ENCODE measurements around the gene PPT1.

Gene PPT1

GRCh38 chr1:40096977-40097782 lies at the start of gene PPT1:
PPT1 (minus strand) TSS chr1:40097252; CDS start chr1:40097238, 14 bp downstream.
- peak; percentile 61 for DNase-seq

- DNase-seq, result no peak
These were observed 47.0 kb upstream of the PPT1 start for GRCh38 chr1:40143891-40144575.

- DNase-seq, result no peak
These were observed 45.0 kb upstream of the PPT1 start for GRCh38 chr1:40141878-40142535.

GRCh38 chr1:40140211-40140973 lies 43.3 kb upstream of the PPT1 start:
- DNase-seq, result no peak

GRCh38 chr1:40133839-40134238 lies 36.8 kb upstream of the PPT1 start:
- DNase-seq, result no peak

- DNase-seq, result no peak
These were observed 36.2 kb upstream of the PPT1 start for GRCh38 chr1:40133312-40133665.

- DNase-seq, result no peak
These were observed 35.6 kb upstream of the PPT1 start for GRCh38 chr1:40132383-40133311.

- DNase-seq, result no peak
These were observed 33.8 kb upstream of the PPT1 start for GRCh38 chr1:40130892-40131291.

GRCh38 chr1:40122855-40123254 lies 25.8 kb upstream of the PPT1 start:
- DNase-seq, result no peak

GRCh38 chr1:40120128-40120527 lies 23.1 kb upstream of the PPT1 start:
- no peak for DNase-seq

- no peak for DNase-seq
These were observed 17.3 kb upstream of the PPT1 start for GRCh38 chr1:40114400-40114799.

GRCh38 chr1:40110389-40110788 lies 13.3 kb upstream of the PPT1 start:
- DNase-seq, result no peak

GRCh38 chr1:40107290-40107959 lies 10.4 kb upstream of the PPT1 start:
- DNase-seq, result no peak

GRCh38 chr1:40105028-40105427 lies 8.0 kb upstream of the PPT1 start:
- no peak for DNase-seq

- no peak for DNase-seq
These were observed 5.8 kb upstream of the PPT1 start for GRCh38 chr1:40102896-40103295.

GRCh38 chr1:40102038-40102437 lies 5.0 kb upstream of the PPT1 start:
- no peak for DNase-seq

- DNase-seq, result no peak
These were observed 441 bp downstream of the PPT1 start for GRCh38 chr1:40096646-40096976.

GRCh38 chr1:40095806-40096205 lies 1.2 kb downstream of the PPT1 start:
- DNase-seq, result no peak

GRCh38 chr1:40094466-40095110 lies 2.5 kb downstream of the PPT1 start:
- no peak for DNase-seq

GRCh38 chr1:40092706-40093639 lies 4.1 kb downstream of the PPT1 start:
- DNase-seq, result no peak

Measured in stimulated activated naive CD4-positive, alpha-beta T cell treated with Interleukin-2 at 50 U/mL for 16 hours (primary cell).